HG03558 (cell line): Measurements from ENCODE around the gene GPR50.

Source experiments
- ATAC-seq: cut with Tn5 transposase; IDR thresholded peaks from one replicate; pipeline ENCODE4 v1.9.1; 2021; ENCODE audit warnings: moderate number of reproducible peaks; ENCODE audit not compliant: unreplicated experiment; ENCODE audit errors: extremely low read depth

Gene GPR50

GRCh38 chrX:151225843-151226242 is 49.5 kb downstream of the GPR50 start:
- ATAC-seq: no peak

GRCh38 chrX:151226941-151227340 is 50.6 kb downstream of the GPR50 start:
- no peak for ATAC-seq

GRCh38 chrX:151227627-151228026 is 51.2 kb downstream of the GPR50 start:
- no peak for ATAC-seq

- no peak for ATAC-seq
Measured at GRCh38 chrX:151228935-151229334, 52.6 kb downstream of the GPR50 start.
